Osteocyte (in vitro differentiated cells): Measurements from ENCODE around the gene NID1. TPM values are rescaled to one million over a fixed set of nuclear protein-coding genes. Genes with fewer than 3 reads are reported as not detected.

Experiments used
- DNase-seq: peaks from one replicate; pipeline ENCODE4 v3.0.0; 2021; ENCODE audit warnings: mixed read lengths; ENCODE audit not compliant: unreplicated experiment; ENCODE audit errors: extremely low spot score
- H3K27ac Mint-ChIP-seq: one replicate; pipeline ENCODE4 v1.8.0; 2021; ENCODE audit warnings: mild to moderate bottlenecking, mixed read lengths; ENCODE audit not compliant: unreplicated experiment
- H3K27me3 Mint-ChIP-seq: one replicate; pipeline ENCODE4 v1.8.0; 2021; ENCODE audit warnings: mixed read lengths; ENCODE audit not compliant: unreplicated experiment
- H3K36me3 Mint-ChIP-seq: one replicate; pipeline ENCODE4 v1.8.0; 2021; ENCODE audit warnings: mixed read lengths; ENCODE audit not compliant: unreplicated experiment
- H3K4me1 Mint-ChIP-seq: one replicate; pipeline ENCODE4 v1.8.0; 2021; ENCODE audit warnings: mixed read lengths; ENCODE audit not compliant: unreplicated experiment
- H3K4me3 Mint-ChIP-seq: one replicate; pipeline ENCODE4 v1.8.0; 2021; ENCODE audit warnings: mild to moderate bottlenecking, moderate library complexity, mixed read lengths; ENCODE audit not compliant: unreplicated experiment
- H3K9me3 Mint-ChIP-seq: one replicate; pipeline ENCODE4 v1.8.0; 2021; ENCODE audit warnings: mixed read lengths; ENCODE audit not compliant: unreplicated experiment
- CTCF ChIP-seq: fragments of 200-600 bp; sonication (generic); IDR thresholded peaks from 2 replicates; pipeline ENCODE4 v1.5.0; 2021; ENCODE audit warnings: antibody characterized with exemption, mild to moderate bottlenecking, moderate library complexity
- total RNA-seq: library from RNA; stranded (reverse); gene quantifications from 2 replicates; pipeline ENCODE4 v1.2.1, GENCODE V29; 2021

Gene NID1
- total RNA-seq, 1 donor from 2014 or later: 142 TPM

- no peak for DNase-seq
- Mint-ChIP-seq H3K4me1 (peaks cover 25% of the 10 kb centered on the region), H3K27me3 (no peaks in the 10 kb centered on the region), H3K27ac (peak overlapping the region; percentile 45), H3K9me3 (no peaks in the 10 kb centered on the region), H3K36me3 (peaks cover 8% of the 10 kb centered on the region), H3K4me3 (no peak overlapping the region)
- no peak for TF ChIP-seq CTCF
Measured at GRCh38 chr1:236057546-236057945, 7.3 kb downstream of the NID1 start.

GRCh38 chr1:236052232-236052993, 12.5 kb downstream of the NID1 start:
- peaks cover 13% of the 10 kb centered on the region for H3K4me1 Mint-ChIP-seq
- H3K9me3 Mint-ChIP-seq: no peaks in the 10 kb centered on the region
- H3K4me3 Mint-ChIP-seq: no peak overlapping the region
- DNase-seq: no peak
- TF ChIP-seq CTCF: no peak
- H3K27me3 Mint-ChIP-seq: no peaks in the 10 kb centered on the region
- no peak overlapping the region for H3K27ac Mint-ChIP-seq
- peaks cover 8% of the 10 kb centered on the region for H3K36me3 Mint-ChIP-seq

GRCh38 chr1:236051242-236051791, 13.6 kb downstream of the NID1 start:
- Mint-ChIP-seq H3K27me3 (no peaks in the 10 kb centered on the region), H3K4me1 (peaks cover 11% of the 10 kb centered on the region), H3K36me3 (peaks cover 15% of the 10 kb centered on the region), H3K27ac (no peak overlapping the region), H3K4me3 (no peak overlapping the region), H3K9me3 (no peaks in the 10 kb centered on the region)
- no peak for TF ChIP-seq CTCF
- DNase-seq: no peak

GRCh38 chr1:236045771-236046170, 19.1 kb downstream of the NID1 start:
- no peaks in the 10 kb centered on the region for H3K27me3 Mint-ChIP-seq
- TF ChIP-seq CTCF: no peak
- H3K27ac Mint-ChIP-seq: no peak overlapping the region
- DNase-seq: no peak
- H3K9me3 Mint-ChIP-seq: no peaks in the 10 kb centered on the region
- no peak overlapping the region for H3K4me3 Mint-ChIP-seq
- peaks cover 39% of the 10 kb centered on the region for H3K36me3 Mint-ChIP-seq
- H3K4me1 Mint-ChIP-seq: no peaks in the 10 kb centered on the region

- H3K9me3 Mint-ChIP-seq: no peaks in the 10 kb centered on the region
- no peak for DNase-seq
- peaks cover 39% of the 10 kb centered on the region for H3K36me3 Mint-ChIP-seq
- no peak overlapping the region for H3K27ac Mint-ChIP-seq
- peaks cover 12% of the 10 kb centered on the region for H3K4me1 Mint-ChIP-seq
- H3K4me3 Mint-ChIP-seq: no peak overlapping the region
- no peaks in the 10 kb centered on the region for H3K27me3 Mint-ChIP-seq
- no peak for TF ChIP-seq CTCF
Measured at GRCh38 chr1:236044341-236044740, 20.5 kb downstream of the NID1 start.
